Activated B cell treated with CpG ODN at 0.5 μM for 24 hours (primary cell): ENCODE measurements around the gene METTL6. TPM values are rescaled to one million over a fixed set of nuclear protein-coding genes. Genes with fewer than 3 reads are reported as not detected.
"Not testable (repeated sequence)": the region's sequence is repeated elsewhere in the genome, so short reads cannot be mapped to it uniquely, and the experiment has no call there.

Source experiments
- ATAC-seq: fragments of 200-7000 bp; cut with Tn5 transposase; one replicate; pipeline ENCODE4 v1.10.0; 2021; ENCODE audit warnings: low read depth, mild to moderate bottlenecking, moderate library complexity
- CTCF ChIA-PET: fragments of 350-600 bp; sonication (Branson Sonifier 250); formaldehyde crosslinking; loops from one replicate; lab custom pipeline; 2021; ENCODE audit warnings: antibody characterized with exemption; lab: Charles Lee
- POLR2A ChIA-PET: fragments of 350-600 bp; sonication (Branson Sonifier 250); formaldehyde crosslinking; loops from one replicate; lab custom pipeline; 2021; ENCODE audit warnings: antibody characterized with exemption; lab: Charles Lee
- DNase-seq: peaks from one replicate; pipeline ENCODE4 v3.0.0; 2022
- H3K27ac Mint-ChIP-seq: one replicate; pipeline ENCODE4 v1.8.0; 2020; ENCODE audit warnings: mixed read lengths
- H3K27me3 Mint-ChIP-seq: one replicate; pipeline ENCODE4 v1.8.0; 2021; ENCODE audit warnings: mixed read lengths
- H3K36me3 Mint-ChIP-seq: one replicate; pipeline ENCODE4 v1.8.0; 2021; ENCODE audit warnings: low read depth, mixed read lengths
- H3K4me1 Mint-ChIP-seq: one replicate; pipeline ENCODE4 v1.8.0; 2021; ENCODE audit warnings: mixed read lengths
- H3K4me3 Mint-ChIP-seq: one replicate; pipeline ENCODE4 v1.8.0; 2020; ENCODE audit warnings: mild to moderate bottlenecking, mixed read lengths
- H3K9me3 Mint-ChIP-seq: one replicate; pipeline ENCODE4 v1.8.0; 2020; ENCODE audit warnings: mixed read lengths
- CTCF ChIP-seq: fragments of 200-600 bp; IDR thresholded peaks from one replicate; pipeline ENCODE4 v1.8.0; 2022; ENCODE audit warnings: antibody characterized with exemption, mild to moderate bottlenecking
- intact Hi-C: fragments of 100-400 bp; cut with micrococcal nuclease; formaldehyde crosslinking; loops from one replicate; pipeline ENCODE4 v1.15.1; 2024
- total RNA-seq: library from RNA; stranded (reverse); gene quantifications from 2 replicates; pipeline ENCODE4 v1.2.3, GENCODE V29; 2022

The METTL6 gene
- total RNA-seq, 1 donor from 2014 or later: 18.7 TPM

GRCh38 chr3:15401936-15402335, 25.4 kb downstream of the METTL6 start:
- CTCF ChIA-PET: interaction anchor here (4.3 kb wide), 1 partner anchor 135 kb away, joined by 156 read pairs; no protein-coding TSS in a partner anchor
- no peaks in the 10 kb centered on the region for H3K36me3 Mint-ChIP-seq
- H3K4me3 Mint-ChIP-seq: no peak overlapping the region
- TF ChIP-seq CTCF: no peak
- H3K4me1 Mint-ChIP-seq: peaks cover 39% of the 10 kb centered on the region
- intact Hi-C loops: no loop called here
- no peaks in the 10 kb centered on the region for H3K27me3 Mint-ChIP-seq
- no peak for ATAC-seq
- POLR2A ChIA-PET: no interaction called here
- DNase-seq: no peak
- no peak overlapping the region for H3K27ac Mint-ChIP-seq
- no peaks in the 10 kb centered on the region for H3K9me3 Mint-ChIP-seq

GRCh38 chr3:15399970-15400369, 27.4 kb downstream of the METTL6 start:
- no peak overlapping the region for H3K27ac Mint-ChIP-seq
- peaks cover 40% of the 10 kb centered on the region for H3K4me1 Mint-ChIP-seq
- peaks cover 1% of the 10 kb centered on the region for H3K36me3 Mint-ChIP-seq
- no peak overlapping the region for H3K4me3 Mint-ChIP-seq
- no peaks in the 10 kb centered on the region for H3K27me3 Mint-ChIP-seq
- ChIA-PET CTCF (interaction anchor here (1.0 to 5.6 kb wide), 5 partner anchors 9 to 198 kb away, joined by 3 to 97 read pairs (median 4); no protein-coding TSS in a partner anchor), POLR2A (no interaction called here)
- no peak for TF ChIP-seq CTCF
- intact Hi-C loops: loop anchor here (1.0 kb wide), 5 partner anchors 16 to 132 kb away; partner anchors contain the start of gene SH3BP5
- no peak for DNase-seq
- H3K9me3 Mint-ChIP-seq: no peaks in the 10 kb centered on the region
- no peak for ATAC-seq

- ChIA-PET POLR2A (interaction anchor here (0.6 to 1.4 kb wide), 4 partner anchors 66 to 180 kb away, joined by 3 to 6 read pairs (median 4); no protein-coding TSS in a partner anchor), CTCF (interaction anchor here (0.8 to 5.6 kb wide), 10 partner anchors 14 to 197 kb away, joined by 3 to 97 read pairs (median 4); no protein-coding TSS in a partner anchor)
- intact Hi-C loops: loop anchor here (1.0 kb wide), 5 partner anchors 14 to 130 kb away; partner anchors contain the start of gene SH3BP5
- not testable (repeated sequence) for H3K4me3 Mint-ChIP-seq, H3K9me3 Mint-ChIP-seq, DNase-seq, H3K27me3 Mint-ChIP-seq, H3K36me3 Mint-ChIP-seq, H3K27ac Mint-ChIP-seq
- peaks cover 38% of the 10 kb centered on the region for H3K4me1 Mint-ChIP-seq
- ATAC-seq: peak; percentile 81
Measured at GRCh38 chr3:15398731-15399133, 28.6 kb downstream of the METTL6 start.

GRCh38 chr3:15393252-15393651, 34.1 kb downstream of the METTL6 start:
- ChIA-PET POLR2A (interaction anchor here (1.2 kb wide), 1 partner anchor 8 kb away, joined by 3 read pairs; no protein-coding TSS in a partner anchor), CTCF (interaction anchor here (0.9 kb wide), 1 partner anchor 125 kb away, joined by 3 read pairs; no protein-coding TSS in a partner anchor)
- DNase-seq, intact Hi-C loops, H3K27me3 Mint-ChIP-seq, ATAC-seq, H3K9me3 Mint-ChIP-seq, H3K36me3 Mint-ChIP-seq: not testable (repeated sequence)
- Mint-ChIP-seq H3K4me3 (peak overlapping the region; percentile 24), H3K27ac (peak overlapping the region; percentile 42), H3K4me1 (peaks cover 50% of the 10 kb centered on the region)

- intact Hi-C loops: no loop called here
- CTCF ChIA-PET: interaction anchor here (2.1 kb wide), 1 partner anchor 123 kb away, joined by 8 read pairs; no protein-coding TSS in a partner anchor
- H3K27me3 Mint-ChIP-seq: no peaks in the 10 kb centered on the region
- peaks cover 5% of the 10 kb centered on the region for H3K9me3 Mint-ChIP-seq
- DNase-seq (no peak), ATAC-seq (no peak)
- no peak for TF ChIP-seq CTCF
- H3K4me1 Mint-ChIP-seq: peaks cover 66% of the 10 kb centered on the region
- H3K36me3 Mint-ChIP-seq: peaks cover 2% of the 10 kb centered on the region
- POLR2A ChIA-PET: no interaction called here
- no peak overlapping the region for H3K4me3 Mint-ChIP-seq
- H3K27ac Mint-ChIP-seq: peak overlapping the region; percentile 63
Measured at GRCh38 chr3:15391007-15391406, 36.3 kb downstream of the METTL6 start.

GRCh38 chr3:15390460-15390859, 36.9 kb downstream of the METTL6 start:
- no peak for TF ChIP-seq CTCF

GRCh38 chr3:15388335-15388734, 39.0 kb downstream of the METTL6 start:
- intact Hi-C loops, H3K9me3 Mint-ChIP-seq, DNase-seq, H3K36me3 Mint-ChIP-seq, H3K27me3 Mint-ChIP-seq, H3K4me3 Mint-ChIP-seq, ATAC-seq: not testable (repeated sequence)
- ChIA-PET POLR2A (interaction anchor here (0.7 to 1.4 kb wide), 2 partner anchors 68 to 96 kb away, joined by 3 to 5 read pairs; no protein-coding TSS in a partner anchor), CTCF (interaction anchor here (0.9 to 6.2 kb wide), 3 partner anchors 17 to 120 kb away, joined by 3 to 25 read pairs (median 15); no protein-coding TSS in a partner anchor)
- peaks cover 81% of the 10 kb centered on the region for H3K4me1 Mint-ChIP-seq
- H3K27ac Mint-ChIP-seq: peak overlapping the region; percentile 41

More at GRCh38 chr3:15390460-15390859, 36.9 kb downstream of the METTL6 start:
- DNase-seq (no peak), ATAC-seq (no peak)
- no peaks in the 10 kb centered on the region for H3K27me3 Mint-ChIP-seq
- H3K4me3 Mint-ChIP-seq: no peak overlapping the region
- peak overlapping the region; percentile 63 for H3K27ac Mint-ChIP-seq
- peaks cover 5% of the 10 kb centered on the region for H3K9me3 Mint-ChIP-seq
- CTCF ChIA-PET: interaction anchor here (2.1 kb wide), 1 partner anchor 123 kb away, joined by 8 read pairs; no protein-coding TSS in a partner anchor
- peaks cover 1% of the 10 kb centered on the region for H3K36me3 Mint-ChIP-seq
- peaks cover 70% of the 10 kb centered on the region for H3K4me1 Mint-ChIP-seq
- intact Hi-C loops: no loop called here
- POLR2A ChIA-PET: no interaction called here
